ENCODE data around the gene CCDC159.
"Not testable (repeated sequence)": the region's sequence is repeated elsewhere in the genome, so short reads cannot be mapped to it uniquely, and the experiment has no call there.

DNA sequence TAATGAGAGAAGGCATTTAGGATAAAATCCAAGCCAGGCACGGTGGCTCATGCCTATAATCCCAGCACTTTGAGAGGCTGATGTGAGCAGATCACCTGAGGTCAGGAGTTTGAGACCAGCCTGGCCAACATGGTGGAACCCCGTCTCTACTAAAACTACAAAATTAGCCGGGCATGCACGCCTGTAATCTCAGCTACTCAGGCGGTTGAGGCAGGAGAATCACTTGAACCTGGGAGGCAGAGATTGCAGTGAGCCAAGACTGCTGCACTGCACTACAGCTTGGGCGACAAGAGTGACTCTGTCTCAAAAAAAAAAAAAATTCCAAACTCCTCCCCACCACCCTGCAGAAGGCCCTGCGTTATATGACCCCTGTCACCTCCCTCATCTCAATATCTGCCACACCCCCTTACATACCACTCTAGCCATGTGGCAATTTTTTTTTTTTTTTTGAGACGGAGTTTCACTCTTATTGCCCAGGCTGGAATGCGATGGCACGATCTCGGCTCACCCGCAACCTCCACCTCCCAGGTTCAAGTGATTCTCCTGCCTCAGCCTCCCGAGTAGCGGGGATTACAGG lies 33.0 kb downstream of the CCDC159 start:
- not testable (repeated sequence) for TF ChIP-seq ATF1 (CRISPR knock-in tag; IDR thresholded peaks at IDR 0.05); CTCF (IDR thresholded peaks at IDR 0.05); GABPB1 (CRISPR knock-in tag; IDR thresholded peaks at IDR 0.05); TCF7 (CRISPR knock-in tag; IDR thresholded peaks at IDR 0.05; ENCODE audit: low read depth); E2F5 (CRISPR knock-in tag; IDR thresholded peaks at IDR 0.05); FOXK1 (CRISPR knock-in tag; IDR thresholded peaks at IDR 0.05); SP1 (CRISPR knock-in tag; conservative IDR thresholded peaks at IDR 0.05); NFYB (CRISPR knock-in tag; conservative IDR thresholded peaks at IDR 0.05; ENCODE audit: low read depth); NFATC4 (CRISPR knock-in tag; IDR thresholded peaks at IDR 0.05)
- TF ChIP-seq, protein P1, sequence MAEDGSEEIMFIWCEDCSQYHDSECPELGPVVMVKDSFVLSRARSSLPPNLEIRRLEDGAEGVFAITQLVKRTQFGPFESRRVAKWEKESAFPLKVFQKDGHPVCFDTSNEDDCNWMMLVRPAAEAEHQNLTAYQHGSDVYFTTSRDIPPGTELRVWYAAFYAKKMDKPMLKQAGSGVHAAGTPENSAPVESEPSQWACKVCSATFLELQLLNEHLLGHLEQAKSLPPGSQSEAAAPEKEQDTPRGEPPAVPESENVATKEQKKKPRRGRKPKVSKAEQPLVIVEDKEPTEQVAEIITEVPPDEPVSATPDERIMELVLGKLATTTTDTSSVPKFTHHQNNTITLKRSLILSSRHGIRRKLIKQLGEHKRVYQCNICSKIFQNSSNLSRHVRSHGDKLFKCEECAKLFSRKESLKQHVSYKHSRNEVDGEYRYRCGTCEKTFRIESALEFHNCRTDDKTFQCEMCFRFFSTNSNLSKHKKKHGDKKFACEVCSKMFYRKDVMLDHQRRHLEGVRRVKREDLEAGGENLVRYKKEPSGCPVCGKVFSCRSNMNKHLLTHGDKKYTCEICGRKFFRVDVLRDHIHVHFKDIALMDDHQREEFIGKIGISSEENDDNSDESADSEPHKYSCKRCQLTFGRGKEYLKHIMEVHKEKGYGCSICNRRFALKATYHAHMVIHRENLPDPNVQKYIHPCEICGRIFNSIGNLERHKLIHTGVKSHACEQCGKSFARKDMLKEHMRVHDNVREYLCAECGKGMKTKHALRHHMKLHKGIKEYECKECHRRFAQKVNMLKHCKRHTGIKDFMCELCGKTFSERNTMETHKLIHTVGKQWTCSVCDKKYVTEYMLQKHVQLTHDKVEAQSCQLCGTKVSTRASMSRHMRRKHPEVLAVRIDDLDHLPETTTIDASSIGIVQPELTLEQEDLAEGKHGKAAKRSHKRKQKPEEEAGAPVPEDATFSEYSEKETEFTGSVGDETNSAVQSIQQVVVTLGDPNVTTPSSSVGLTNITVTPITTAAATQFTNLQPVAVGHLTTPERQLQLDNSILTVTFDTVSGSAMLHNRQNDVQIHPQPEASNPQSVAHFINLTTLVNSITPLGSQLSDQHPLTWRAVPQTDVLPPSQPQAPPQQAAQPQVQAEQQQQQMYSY (CRISPR knock-in tag; IDR thresholded peaks at IDR 0.05): not testable (repeated sequence)
- TF ChIP-seq, protein P2, sequence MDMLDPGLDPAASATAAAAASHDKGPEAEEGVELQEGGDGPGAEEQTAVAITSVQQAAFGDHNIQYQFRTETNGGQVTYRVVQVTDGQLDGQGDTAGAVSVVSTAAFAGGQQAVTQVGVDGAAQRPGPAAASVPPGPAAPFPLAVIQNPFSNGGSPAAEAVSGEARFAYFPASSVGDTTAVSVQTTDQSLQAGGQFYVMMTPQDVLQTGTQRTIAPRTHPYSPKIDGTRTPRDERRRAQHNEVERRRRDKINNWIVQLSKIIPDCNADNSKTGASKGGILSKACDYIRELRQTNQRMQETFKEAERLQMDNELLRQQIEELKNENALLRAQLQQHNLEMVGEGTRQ (CRISPR knock-in tag; IDR thresholded peaks at IDR 0.05): not testable (repeated sequence)
